Ovary (tissue), 9 donors: ENCODE data around the gene PAK1. TPM values are rescaled to one million over a fixed set of nuclear protein-coding genes. Genes with fewer than 3 reads are reported as not detected.

Experiments used
- DNase-seq, 5 donors: peaks; one replicate each; pipeline ENCODE4 v3.0.0-alpha.2; 2019 to 2020
- H3K27ac ChIP-seq, 2 donors: fragments of 200-600 bp; one replicate each; pipeline versions ENCODE4 v1.5.1 to v1.8.0; 2019 to 2022
- H3K27me3 ChIP-seq: fragments of 200-600 bp; one replicate; pipeline ENCODE4 v1.8.0; 2022
- H3K36me3 ChIP-seq: fragments of 200-600 bp; sonication (generic); one replicate; pipeline ENCODE4 v1.5.1; 2019
- H3K4me1 ChIP-seq: one replicate; pipeline ENCODE4 v1.8.1; 2013; ENCODE audit warnings: mild to moderate bottlenecking, moderate library complexity; ENCODE audit not compliant: insufficient read depth
- H3K4me3 ChIP-seq: fragments of 200-600 bp; sonication (generic); one replicate; pipeline ENCODE4 v1.5.1; 2017
- H3K9me3 ChIP-seq, 2 donors: fragments of 200-600 bp in 1 of 2; sonication (generic) in 1 of 2; one replicate each; pipeline versions ENCODE4 v1.5.1 to v1.8.1; 2013 to 2019; ENCODE audit warnings: mild to moderate bottlenecking in 1 of 2, moderate library complexity in 1 of 2
- EP300 ChIP-seq: sonication (generic); formaldehyde crosslinking; IDR thresholded peaks from one replicate; pipeline ENCODE4 v1.6.1; 2017; ENCODE audit warnings: antibody characterized with exemption
- POLR2A ChIP-seq: fragments of 450-650 bp; IDR thresholded peaks from one replicate; pipeline ENCODE4 v1.6.1; 2017; ENCODE audit warnings: antibody characterized with exemption, mild to moderate bottlenecking, moderate library complexity
- WGBS, 3 donors: extraction: QIAGEN DNeasy Blood & Tissue Kit in 1 of 3; methylation state at CpG; one replicate each; pipeline versions ENCODE4 v1.1.5 to v1.1.7; 2013 to 2017; 5-methylcytosine and 5-hydroxymethylcytosine counted together
- intact Hi-C, 4 donors: fragments of 100-400 bp; cut with DNase I; formaldehyde crosslinking; loops; one replicate each; pipeline versions ENCODE4 v1.11.0 to v1.15.1; 2022 to 2023
- polyA plus RNA-seq, 2 donors: library from polyadenylated mRNA; stranded (reverse); fragments of 200-250 nt in 1 of 2; fragments of 350-450 nt in 1 of 2; fragmentation: Illumina TruSeq in 1 of 2; extraction: RNeasy Lipid Tissue Mini Kit (QIAGEN cat#74804) in 1 of 2; gene quantifications; one replicate each; pipeline ENCODE4 v1.2.3, GENCODE V29; 2013 to 2014
- total RNA-seq, 7 donors: library from RNA; depleted of rRNA in 2 of 7; stranded (reverse); fragments of >200 nt in 2 of 7; fragmentation: NEBNext Ultra II Directional in 3 of 7; extraction: Animal tissue kit (Norgen Biotek cat#: 25700) in 3 of 7; gene quantifications; one replicate each; pipeline versions ENCODE4 v1.1.0 to v1.2.4, GENCODE V29; 2016 to 2023
- TF ChIP-seq, protein P1 (sequence below), 3 donors: fragments of 450-650 bp in 2 of 3; fragments of 200-600 bp in 1 of 3; IDR thresholded peaks; one replicate each; pipeline versions ENCODE4 v1.5.1 to v1.8.0; 2016 to 2022; ENCODE audit warnings: antibody characterized with exemption in 3 of 3, mild to moderate bottlenecking in 1 of 3
- donor health status: DM: no; HTN: no; CAD: no; lungs with moderate emphysema.
- donor health status: DM: no; HTN: no; CAD: no.
- donor health status: Bipolar disorder and iron deficiency.
- donor health status: DM: yes; HTN: yes; CAD: no.
- donor health status: DM: no; HTN: no; CAD: no.
- donor health status: DM: yes; HTN: yes; CAD: no.

PAK1 gene
- total and polyA plus RNA-seq, 9 donors, result 18.4 to 53.0 (median 42.3) TPM

GRCh38 chr11:77353131-77353530 is 120.8 kb downstream of the PAK1 start:
- Histone ChIP-seq H3K4me1 (no peaks in the 10 kb centered on the region), H3K27me3 (no peaks in the 10 kb centered on the region), H3K27ac (no peak overlapping the region), H3K4me3 (no peak overlapping the region), H3K9me3 (no peaks in the 10 kb centered on the region), H3K36me3 (no peaks in the 10 kb centered on the region)
- intact Hi-C loops, result no loop called here
- TF ChIP-seq, protein P1, sequence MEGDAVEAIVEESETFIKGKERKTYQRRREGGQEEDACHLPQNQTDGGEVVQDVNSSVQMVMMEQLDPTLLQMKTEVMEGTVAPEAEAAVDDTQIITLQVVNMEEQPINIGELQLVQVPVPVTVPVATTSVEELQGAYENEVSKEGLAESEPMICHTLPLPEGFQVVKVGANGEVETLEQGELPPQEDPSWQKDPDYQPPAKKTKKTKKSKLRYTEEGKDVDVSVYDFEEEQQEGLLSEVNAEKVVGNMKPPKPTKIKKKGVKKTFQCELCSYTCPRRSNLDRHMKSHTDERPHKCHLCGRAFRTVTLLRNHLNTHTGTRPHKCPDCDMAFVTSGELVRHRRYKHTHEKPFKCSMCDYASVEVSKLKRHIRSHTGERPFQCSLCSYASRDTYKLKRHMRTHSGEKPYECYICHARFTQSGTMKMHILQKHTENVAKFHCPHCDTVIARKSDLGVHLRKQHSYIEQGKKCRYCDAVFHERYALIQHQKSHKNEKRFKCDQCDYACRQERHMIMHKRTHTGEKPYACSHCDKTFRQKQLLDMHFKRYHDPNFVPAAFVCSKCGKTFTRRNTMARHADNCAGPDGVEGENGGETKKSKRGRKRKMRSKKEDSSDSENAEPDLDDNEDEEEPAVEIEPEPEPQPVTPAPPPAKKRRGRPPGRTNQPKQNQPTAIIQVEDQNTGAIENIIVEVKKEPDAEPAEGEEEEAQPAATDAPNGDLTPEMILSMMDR (IDR thresholded peaks at IDR 0.05), result no peak
- no peak for TF ChIP-seq POLR2A
- no peak for DNase-seq
- WGBS, 3 donors, result 74 to 88% (median 76%) methylated on average over 3 of the region's 3 CpGs

GRCh38 chr11:77351281-77351886 is 122.5 kb downstream of the PAK1 start:
- no peaks in the 10 kb centered on the region for H3K27me3 ChIP-seq
- no peaks in the 10 kb centered on the region for H3K4me1 ChIP-seq
- TF ChIP-seq, protein P1 (IDR thresholded peaks at IDR 0.05), result no peak
- TF ChIP-seq EP300, result no peak
- TF ChIP-seq POLR2A, result no peak
- no peak overlapping the region for H3K27ac ChIP-seq
- H3K4me3 ChIP-seq, result no peak overlapping the region
- DNase-seq, result no peak
- no peaks in the 10 kb centered on the region for H3K9me3 ChIP-seq
- H3K36me3 ChIP-seq, result no peaks in the 10 kb centered on the region
- intact Hi-C loops, result no loop called here

DNA sequence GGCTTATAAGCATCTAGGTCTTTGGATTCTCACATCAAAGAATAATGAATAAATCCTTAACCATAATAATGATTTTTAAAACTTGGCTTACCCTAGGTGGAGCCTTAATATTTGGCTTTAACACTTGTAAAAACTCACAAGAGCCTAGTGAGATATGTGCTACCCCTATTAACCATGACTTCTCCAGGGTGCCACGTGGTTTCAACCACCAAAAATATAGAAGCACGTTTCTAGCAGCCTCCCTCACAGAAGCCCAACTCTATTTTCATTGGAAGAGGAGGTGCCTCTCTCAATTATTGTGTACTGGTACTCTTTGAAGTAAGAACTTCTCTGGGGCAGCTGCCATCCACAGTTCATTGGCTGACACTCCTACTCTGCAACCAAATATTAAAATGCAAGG is 125.9 kb downstream of the PAK1 start:
- intact Hi-C loops, result no loop called here
- TF ChIP-seq EP300 (no peak), POLR2A (no peak)
- TF ChIP-seq, protein P1 (IDR thresholded peaks at IDR 0.05), result no peak

DNA sequence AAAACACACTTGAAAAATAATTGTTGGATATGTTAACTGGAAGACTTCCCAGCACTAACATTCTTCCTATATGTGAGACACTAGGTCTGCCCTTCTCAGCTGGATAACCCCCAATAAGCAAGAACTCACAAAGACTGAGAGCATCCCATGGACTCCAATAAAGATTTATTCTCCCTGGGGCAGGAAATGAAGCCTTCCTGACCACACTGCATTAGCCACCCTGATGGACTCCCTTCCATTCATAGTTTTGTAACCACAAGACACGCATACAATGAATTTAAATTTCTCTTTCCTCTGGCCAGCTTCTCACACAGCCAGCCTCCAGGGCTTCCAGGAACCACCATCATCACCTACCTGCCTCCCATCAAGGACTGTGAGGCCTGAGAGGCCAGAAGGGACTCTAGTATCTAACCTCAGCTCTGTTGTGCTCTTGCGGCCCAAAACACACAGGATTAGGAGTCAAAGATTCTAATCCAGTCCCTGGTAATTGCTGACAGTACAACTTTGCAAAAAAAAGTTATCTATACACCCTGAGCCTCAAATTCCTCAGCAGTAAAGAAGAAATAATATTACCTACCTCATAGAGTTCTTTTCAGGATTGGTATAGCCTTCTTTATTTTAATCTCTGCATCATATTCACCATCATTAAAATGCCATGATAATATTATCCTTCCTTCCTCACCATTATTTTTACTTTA is 126.8 kb downstream of the PAK1 start:
- no peak overlapping the region for H3K27ac ChIP-seq
- WGBS, 3 donors, result 92 to 95% (median 94%) methylated on average over 2 of the region's 2 CpGs
- H3K4me3 ChIP-seq, result no peak overlapping the region
- no peak for DNase-seq
- H3K36me3 ChIP-seq, result no peaks in the 10 kb centered on the region
- H3K27me3 ChIP-seq, result no peaks in the 10 kb centered on the region
- H3K4me1 ChIP-seq, result no peaks in the 10 kb centered on the region
- no peaks in the 10 kb centered on the region for H3K9me3 ChIP-seq
- intact Hi-C loops, result no loop called here
- no peak for TF ChIP-seq POLR2A
- TF ChIP-seq, protein P1 (IDR thresholded peaks at IDR 0.05), result no peak
- no peak for TF ChIP-seq EP300

More for the DNA sequence above, 125.9 kb downstream of the PAK1 start:
- H3K27me3 ChIP-seq, result no peaks in the 10 kb centered on the region
- H3K4me1 ChIP-seq, result no peaks in the 10 kb centered on the region
- no peak overlapping the region for H3K4me3 ChIP-seq
- WGBS, 3 donors, result 71 to 82% (median 77%) methylated on average over 2 of the region's 2 CpGs
- H3K27ac ChIP-seq, result no peak overlapping the region
- H3K36me3 ChIP-seq, result no peaks in the 10 kb centered on the region
- no peaks in the 10 kb centered on the region for H3K9me3 ChIP-seq
- DNase-seq, result no peak
